ENCODE data around the gene PIAS1.
"Not testable (repeated sequence)": the region's sequence is repeated elsewhere in the genome, so short reads cannot be mapped to it uniquely, and the experiment has no call there.

PIAS1 gene

DNA sequence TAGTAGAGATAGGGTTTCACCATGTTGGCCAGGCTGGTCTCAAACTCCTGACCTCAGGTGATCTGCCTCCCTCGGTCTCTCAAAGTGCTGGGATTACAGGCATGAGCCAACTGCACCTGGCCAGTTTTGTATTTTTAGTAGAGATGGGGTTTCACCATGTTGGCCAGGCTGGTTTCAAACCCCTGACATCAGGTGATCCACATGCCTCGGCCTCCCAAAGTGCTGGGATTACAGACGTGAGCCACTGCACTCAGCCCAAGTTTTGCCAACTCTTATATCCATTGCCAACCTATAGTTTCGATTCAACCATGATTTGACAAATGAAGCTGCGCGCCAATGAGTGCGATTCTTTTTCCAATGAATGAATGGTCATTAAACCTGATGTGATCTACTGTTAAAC, 148.9 kb downstream of the PIAS1 start:
- WGBS, 2 experiments (ENCODE audit: insufficient coverage in 2 of 2), result 85 to 94% methylated on average over 4 to 5 of the region's 7 CpGs
- H3K4me1 ChIP-seq (ENCODE audit: control insufficient read depth, insufficient read depth, low read length, poor library complexity, severe bottlenecking), result peaks cover 11% of the 10 kb centered on the region
- not testable (repeated sequence) for H3K36me3 ChIP-seq (ENCODE audit: control insufficient read depth, insufficient read depth, low read length); H3K4me3 ChIP-seq (ENCODE audit: extremely low read depth, insufficient read depth, low read length, poor library complexity, severe bottlenecking); H3K9me3 ChIP-seq (ENCODE audit: control insufficient read depth, low read length); H3K27ac ChIP-seq (ENCODE audit: low read depth, low read length, severe bottlenecking)

DNA sequence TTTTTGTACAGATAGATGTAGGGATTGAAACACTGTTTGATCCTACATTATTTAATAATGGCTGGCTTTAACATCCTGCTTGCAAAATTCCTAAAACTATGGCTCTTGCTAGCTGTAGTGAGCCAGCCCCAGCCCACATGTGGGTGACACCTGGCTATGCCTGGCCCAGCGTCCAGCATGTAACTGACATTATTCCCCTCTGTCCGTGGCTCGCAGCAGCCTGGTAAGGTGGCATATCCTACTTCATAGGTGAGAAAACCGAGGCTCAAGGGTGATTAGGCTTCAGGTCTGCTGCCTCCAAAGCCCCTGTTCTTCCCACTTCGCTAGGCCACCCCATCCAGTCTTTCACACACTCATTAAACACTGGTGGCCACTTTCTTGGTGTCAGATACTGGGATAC, 149.4 kb downstream of the PIAS1 start:
- H3K4me1 ChIP-seq (ENCODE audit: control insufficient read depth, insufficient read depth, low read length, poor library complexity, severe bottlenecking), result peaks cover 11% of the 10 kb centered on the region

DNA sequence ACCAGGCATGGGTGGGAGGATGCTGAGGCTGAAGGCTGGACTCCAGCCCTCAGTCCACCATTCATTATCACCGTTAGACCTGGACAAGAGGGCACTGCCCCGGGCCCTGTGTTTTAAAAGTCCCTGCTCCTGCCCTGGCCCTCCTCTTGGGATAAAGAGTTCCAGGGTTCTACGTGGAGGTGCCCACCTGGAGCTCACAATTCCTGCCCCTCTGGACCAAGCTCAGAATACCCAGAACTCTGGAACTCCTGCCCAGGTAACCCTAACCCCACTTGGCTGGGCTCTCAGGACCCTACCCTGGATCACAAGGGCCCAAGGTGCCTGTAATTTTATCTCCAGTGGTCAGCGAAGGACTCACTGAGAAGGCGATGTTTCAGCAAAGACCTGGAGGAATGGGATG, 149.8 kb downstream of the PIAS1 start:
- Histone ChIP-seq H3K9me3 (ENCODE audit: control insufficient read depth, low read length) (no peaks in the 10 kb centered on the region), H3K4me1 (ENCODE audit: control insufficient read depth, insufficient read depth, low read length, poor library complexity, severe bottlenecking) (peaks cover 11% of the 10 kb centered on the region), H3K36me3 (ENCODE audit: control insufficient read depth, insufficient read depth, low read length) (no peaks in the 10 kb centered on the region), H3K4me3 (ENCODE audit: extremely low read depth, insufficient read depth, low read length, poor library complexity, severe bottlenecking) (no peak overlapping the region), H3K27ac (ENCODE audit: low read depth, low read length, severe bottlenecking) (no peak overlapping the region)
- 97% methylated on average over 4 to 5 of the region's 5 CpGs for WGBS, 2 experiments (ENCODE audit: insufficient coverage in 2 of 2)

More for the DNA sequence above, 149.4 kb downstream of the PIAS1 start:
- Histone ChIP-seq H3K4me3 (ENCODE audit: extremely low read depth, insufficient read depth, low read length, poor library complexity, severe bottlenecking) (no peak overlapping the region), H3K27ac (ENCODE audit: low read depth, low read length, severe bottlenecking) (no peak overlapping the region), H3K36me3 (ENCODE audit: control insufficient read depth, insufficient read depth, low read length) (no peaks in the 10 kb centered on the region), H3K9me3 (ENCODE audit: control insufficient read depth, low read length) (no peaks in the 10 kb centered on the region)
- 96 to 100% methylated on average over 5 of the region's 5 CpGs for WGBS, 2 experiments (ENCODE audit: insufficient coverage in 2 of 2)

- H3K9me3 ChIP-seq (ENCODE audit: control insufficient read depth, low read length), result no peaks in the 10 kb centered on the region
- no peak overlapping the region for H3K4me3 ChIP-seq (ENCODE audit: extremely low read depth, insufficient read depth, low read length, poor library complexity, severe bottlenecking)
- 95 to 97% methylated on average over 7 of the region's 7 CpGs for WGBS, 2 experiments (ENCODE audit: insufficient coverage in 2 of 2)
- H3K27ac ChIP-seq (ENCODE audit: low read depth, low read length, severe bottlenecking), result no peak overlapping the region
- H3K4me1 ChIP-seq (ENCODE audit: control insufficient read depth, insufficient read depth, low read length, poor library complexity, severe bottlenecking), result peaks cover 11% of the 10 kb centered on the region
- no peaks in the 10 kb centered on the region for H3K36me3 ChIP-seq (ENCODE audit: control insufficient read depth, insufficient read depth, low read length)
Observed at GRCh38 chr15:68204361-68204760, 150.2 kb downstream of the PIAS1 start.

GRCh38 chr15:68204776-68205557, 150.9 kb downstream of the PIAS1 start, which contains the start of gene CALML4:
Gene CALML4 (minus strand): TSS chr15:68205332. CDS start chr15:68205247, 85 bp downstream.
- H3K9me3 ChIP-seq (ENCODE audit: control insufficient read depth, low read length), result no peaks in the 10 kb centered on the region
- H3K36me3 ChIP-seq (ENCODE audit: control insufficient read depth, insufficient read depth, low read length), result no peaks in the 10 kb centered on the region
- H3K4me1 ChIP-seq (ENCODE audit: control insufficient read depth, insufficient read depth, low read length, poor library complexity, severe bottlenecking), result peaks cover 11% of the 10 kb centered on the region
- no peak within 1 kb of the TSS for H3K4me3 ChIP-seq (ENCODE audit: extremely low read depth, insufficient read depth, low read length, poor library complexity, severe bottlenecking)
- 89 to 95% methylated on average over 12 to 13 of the region's 16 CpGs for WGBS, 2 experiments (ENCODE audit: insufficient coverage in 2 of 2)
- no peak within 1 kb of the TSS for H3K27ac ChIP-seq (ENCODE audit: low read depth, low read length, severe bottlenecking)

GRCh38 chr15:68205558-68205944, 151.4 kb downstream of the PIAS1 start:
- H3K4me1 ChIP-seq (ENCODE audit: control insufficient read depth, insufficient read depth, low read length, poor library complexity, severe bottlenecking), result peaks cover 13% of the 10 kb centered on the region
- H3K9me3 ChIP-seq (ENCODE audit: control insufficient read depth, low read length), result no peaks in the 10 kb centered on the region
- WGBS, 2 experiments (ENCODE audit: insufficient coverage in 2 of 2), result 94 to 95% methylated on average over 9 of the region's 13 CpGs
- H3K4me3 ChIP-seq (ENCODE audit: extremely low read depth, insufficient read depth, low read length, poor library complexity, severe bottlenecking), result no peak overlapping the region
- H3K36me3 ChIP-seq (ENCODE audit: control insufficient read depth, insufficient read depth, low read length), result peaks cover 5% of the 10 kb centered on the region
- H3K27ac ChIP-seq (ENCODE audit: low read depth, low read length, severe bottlenecking), result no peak overlapping the region

DNA sequence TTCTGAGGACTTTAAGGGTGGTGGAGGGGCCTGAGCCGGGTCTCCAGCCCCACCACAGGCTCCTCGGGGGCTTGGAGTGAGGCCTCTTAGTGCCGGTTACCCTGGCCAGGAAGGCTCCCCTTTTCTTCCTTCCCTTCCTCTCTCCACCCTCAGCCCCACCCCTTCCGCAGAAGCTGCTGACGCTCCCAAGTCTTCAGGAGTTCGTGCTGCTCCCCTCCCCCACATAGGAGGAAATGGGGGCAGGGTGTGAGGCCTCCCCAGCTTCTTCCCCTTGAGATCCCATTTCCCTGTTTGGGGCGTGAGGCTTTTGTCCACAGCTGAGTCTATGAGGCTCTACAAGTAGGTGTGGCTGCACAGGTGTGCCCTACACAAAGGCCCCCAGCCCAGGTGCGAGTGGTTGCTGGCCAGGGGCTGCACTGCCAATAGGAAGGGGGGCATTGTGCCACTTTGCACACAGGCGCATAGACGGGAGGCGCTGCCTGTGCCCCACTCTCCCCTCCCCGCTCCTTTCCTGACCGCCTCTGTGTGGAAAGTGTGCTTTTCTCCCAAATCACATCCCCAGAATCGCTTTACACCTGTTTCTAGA, 151.9 kb downstream of the PIAS1 start:
- no peak overlapping the region for H3K4me3 ChIP-seq (ENCODE audit: extremely low read depth, insufficient read depth, low read length, poor library complexity, severe bottlenecking)
- peaks cover 6% of the 10 kb centered on the region for H3K36me3 ChIP-seq (ENCODE audit: control insufficient read depth, insufficient read depth, low read length)
- no peak overlapping the region for H3K27ac ChIP-seq (ENCODE audit: low read depth, low read length, severe bottlenecking)
- 77 to 88% methylated on average over 3 to 5 of the region's 14 CpGs for WGBS, 2 experiments (ENCODE audit: insufficient coverage in 2 of 2)
- no peaks in the 10 kb centered on the region for H3K9me3 ChIP-seq (ENCODE audit: control insufficient read depth, low read length)
- peaks cover 18% of the 10 kb centered on the region for H3K4me1 ChIP-seq (ENCODE audit: control insufficient read depth, insufficient read depth, low read length, poor library complexity, severe bottlenecking)

GRCh38 chr15:68206711-68207151, 152.6 kb downstream of the PIAS1 start:
- no peak overlapping the region for H3K4me3 ChIP-seq (ENCODE audit: extremely low read depth, insufficient read depth, low read length, poor library complexity, severe bottlenecking)
- peaks cover 13% of the 10 kb centered on the region for H3K36me3 ChIP-seq (ENCODE audit: control insufficient read depth, insufficient read depth, low read length)
- H3K27ac ChIP-seq (ENCODE audit: low read depth, low read length, severe bottlenecking), result no peak overlapping the region
- WGBS, 2 experiments (ENCODE audit: insufficient coverage in 2 of 2), result 95 to 97% methylated on average over 8 to 9 of the region's 12 CpGs
- H3K4me1 ChIP-seq (ENCODE audit: control insufficient read depth, insufficient read depth, low read length, poor library complexity, severe bottlenecking), result peaks cover 19% of the 10 kb centered on the region
- no peaks in the 10 kb centered on the region for H3K9me3 ChIP-seq (ENCODE audit: control insufficient read depth, low read length)

DNA sequence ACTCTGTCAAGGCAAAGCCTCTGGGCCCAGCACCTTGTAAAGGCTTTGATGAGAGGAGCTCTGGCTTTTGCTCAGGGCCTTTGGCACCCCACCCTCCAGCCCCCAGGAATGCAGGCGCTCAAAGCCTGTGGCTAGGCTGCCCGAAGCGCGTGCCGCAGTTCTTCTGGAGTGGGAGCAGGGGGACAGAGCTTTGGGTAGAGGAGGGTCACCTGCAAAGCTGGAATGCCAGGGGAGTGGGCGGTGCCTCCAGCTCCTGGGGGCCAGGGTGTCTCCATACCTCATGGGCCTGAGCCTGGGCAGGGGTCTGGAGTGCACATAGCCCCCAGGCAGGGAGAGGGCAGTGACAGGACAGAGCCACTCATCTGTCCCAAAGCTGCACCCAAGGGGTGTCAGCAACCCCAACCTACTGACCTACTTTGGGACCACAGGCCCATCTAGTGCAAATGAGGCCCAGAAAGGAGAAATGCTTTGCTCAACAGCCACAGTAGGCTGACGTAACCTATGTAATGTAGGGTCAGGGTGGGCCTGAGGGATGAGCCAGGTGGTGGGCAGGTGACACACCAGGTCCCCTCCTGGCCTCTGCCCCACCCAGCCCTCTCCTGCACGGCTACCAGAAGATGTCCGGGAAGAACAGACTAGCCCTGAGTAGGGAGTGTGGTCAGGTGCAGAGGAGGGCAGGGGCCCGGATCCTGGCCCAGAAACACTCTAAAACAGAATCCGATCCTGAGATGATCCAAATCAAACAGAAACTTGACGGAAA, 153.2 kb downstream of the PIAS1 start:
- 86 to 98% methylated on average over 5 to 11 of the region's 12 CpGs for WGBS, 2 experiments (ENCODE audit: insufficient coverage in 2 of 2)
- peaks cover 19% of the 10 kb centered on the region for H3K4me1 ChIP-seq (ENCODE audit: control insufficient read depth, insufficient read depth, low read length, poor library complexity, severe bottlenecking)
- H3K9me3 ChIP-seq (ENCODE audit: control insufficient read depth, low read length), result no peaks in the 10 kb centered on the region
- H3K36me3 ChIP-seq (ENCODE audit: control insufficient read depth, insufficient read depth, low read length), result peaks cover 13% of the 10 kb centered on the region
- no peak overlapping the region for H3K27ac ChIP-seq (ENCODE audit: low read depth, low read length, severe bottlenecking)
- no peak overlapping the region for H3K4me3 ChIP-seq (ENCODE audit: extremely low read depth, insufficient read depth, low read length, poor library complexity, severe bottlenecking)

- H3K4me1 ChIP-seq (ENCODE audit: control insufficient read depth, insufficient read depth, low read length, poor library complexity, severe bottlenecking), result peaks cover 19% of the 10 kb centered on the region
- peaks cover 13% of the 10 kb centered on the region for H3K36me3 ChIP-seq (ENCODE audit: control insufficient read depth, insufficient read depth, low read length)
- H3K27ac ChIP-seq (ENCODE audit: low read depth, low read length, severe bottlenecking), result no peak overlapping the region
- no peak overlapping the region for H3K4me3 ChIP-seq (ENCODE audit: extremely low read depth, insufficient read depth, low read length, poor library complexity, severe bottlenecking)
- WGBS, 2 experiments (ENCODE audit: insufficient coverage in 2 of 2), result 96 to 97% methylated on average over 13 to 16 of the region's 16 CpGs
- no peaks in the 10 kb centered on the region for H3K9me3 ChIP-seq (ENCODE audit: control insufficient read depth, low read length)
Observed at GRCh38 chr15:68208136-68208535, 154.0 kb downstream of the PIAS1 start.
